K562 (cell line): ENCODE data around the gene PADI4. TPM values are rescaled to one million over a fixed set of nuclear protein-coding genes. Genes with fewer than 3 reads are reported as not detected.

Experiments
- ATAC-seq: fragments of 200-7000 bp; cut with Tn5 transposase; 3 replicates; pipeline ENCODE4 v1.9.1; 2020; ENCODE audit warnings: moderate library complexity
- BruUV-seq: library from RNA; stranded (reverse); fragments of 400-500 nt; replicated peaks from 2 replicates; lab custom pipeline; 2021; lab: Mats Ljungman, UMichigan
- CTCF ChIA-PET: fragments of 300-600 bp; formaldehyde crosslinking; extraction: SDS; loops from one replicate; lab custom pipeline; 2021; ENCODE audit warnings: low intra/inter-chr PET ratio; lab: Yijun Ruan, JAX
- POLR2A ChIA-PET: fragments of 300-600, 350-650 bp; sonication (Branson Sonifier 250); formaldehyde crosslinking; extraction: SDS; loops from one replicate; lab custom pipeline; 2021; ENCODE audit warnings: antibody characterized with exemption, inconsistent platforms; lab: Yijun Ruan, JAX
- DNase-seq, 4 experiments: peaks; one replicate each; pipeline versions ENCODE4 v3.0.0 to v3.0.0-alpha.2; 2011 to 2018; ENCODE audit warnings: low spot score in 3 of 4, mixed read lengths in 3 of 4; ENCODE audit errors: extremely low read depth in 1 of 4
- FAIRE-seq: peaks from 2 replicates; lab custom pipeline; 2011; peaks lifted over from hg19 to GRCh38; lab: Jason Lieb, UNC
- H2AFZ ChIP-seq: 2 replicates; pipeline ENCODE4 v1.6.0; 2011; ENCODE audit warnings: low read depth, low read length, control low read depth, inconsistent platforms
- H3K27ac ChIP-seq: fragments of 200-600 bp; 3 replicates; pipeline ENCODE4 v1.8.0; 2011; ENCODE audit warnings: low read depth, mild to moderate bottlenecking, control low read depth, inconsistent platforms, low read length, moderate library complexity, mixed read lengths; ENCODE audit errors: extremely low read depth
- H3K27me3 ChIP-seq, 2 experiments: fragments of 300-600 bp in 1 of 2; 2 replicates in 1 of 2; 3 replicates in 1 of 2; pipeline versions ENCODE4 v1.6.0 to v1.8.0; 2011; ENCODE audit warnings: inconsistent platforms in 2 of 2, low read length in 2 of 2, mild to moderate bottlenecking in 1 of 2, mixed read lengths in 1 of 2, moderate library complexity in 1 of 2; ENCODE audit not compliant: control insufficient read depth in 2 of 2, insufficient read depth in 2 of 2
- H3K36me3 ChIP-seq: fragments of 300-600 bp; 3 replicates; pipeline ENCODE4 v1.8.0; 2011; ENCODE audit warnings: mild to moderate bottlenecking, low read length, inconsistent platforms; ENCODE audit not compliant: control insufficient read depth, insufficient read depth
- H3K4me1 ChIP-seq, 2 experiments: fragments of 200-600 bp in 1 of 2; replicated peaks in 1 of 2; 2 replicates in 1 of 2; 3 replicates in 1 of 2; pipeline versions ENCODE4 v1.5.1 to v1.8.0; 2011; ENCODE audit warnings: inconsistent platforms in 2 of 2, low read length in 2 of 2, mild to moderate bottlenecking in 1 of 2, mixed read lengths in 1 of 2, moderate library complexity in 1 of 2; ENCODE audit not compliant: control insufficient read depth in 2 of 2, insufficient read depth in 2 of 2
- H3K4me2 ChIP-seq: 2 replicates; pipeline ENCODE4 v1.6.1; 2011; ENCODE audit warnings: low read length, control low read depth, inconsistent platforms, mixed read lengths; ENCODE audit not compliant: insufficient read depth
- H3K4me3 ChIP-seq: fragments of 200-600 bp; sonication (generic), shearing (Covaris generic); 2 replicates; pipeline ENCODE4 v1.5.1; 2016; ENCODE audit warnings: control low read depth, inconsistent platforms
- H3K79me2 ChIP-seq: fragments of 200-600 bp; 3 replicates; pipeline ENCODE4 v1.8.0; 2011; ENCODE audit warnings: low read length, inconsistent platforms; ENCODE audit not compliant: control insufficient read depth, insufficient read depth
- H3K9ac ChIP-seq, 2 experiments: 2 replicates each; pipeline versions ENCODE4 v1.6.0 to v1.6.1; 2011; ENCODE audit warnings: low read depth in 2 of 2, low read length in 2 of 2, control low read depth in 1 of 2, inconsistent platforms in 1 of 2, mild to moderate bottlenecking in 1 of 2, mixed read lengths in 1 of 2; ENCODE audit not compliant: insufficient read depth in 1 of 2
- H3K9me1 ChIP-seq: one replicate; pipeline ENCODE4 v1.6.0; 2011; ENCODE audit warnings: inconsistent platforms, mild to moderate bottlenecking, low read length, moderate library complexity; ENCODE audit not compliant: control insufficient read depth, insufficient read depth
- H3K9me3 ChIP-seq: replicated peaks from 2 replicates; pipeline ENCODE4 v1.5.1; 2011; ENCODE audit warnings: low read depth, low read length, inconsistent platforms; ENCODE audit not compliant: control insufficient read depth, insufficient read depth
- H4K20me1 ChIP-seq: replicated peaks from 2 replicates; pipeline ENCODE4 v1.6.1; 2011; ENCODE audit warnings: low read length, inconsistent platforms, mixed read lengths; ENCODE audit not compliant: control insufficient read depth, insufficient read depth
- FOXJ3 ChIP-seq: sonication (generic); formaldehyde crosslinking; IDR thresholded peaks from 2 replicates; pipeline ENCODE4 v1.4.0; 2020; ENCODE audit warnings: mild to moderate bottlenecking, missing genetic modification reagents
- KHSRP ChIP-seq: fragments of 450-650 bp; IDR thresholded peaks from 2 replicates; pipeline ENCODE4 v1.6.1; 2017
- POLR2AphosphoS5 ChIP-seq: IDR thresholded peaks from 2 replicates; pipeline ENCODE4 v1.6.1; 2011; ENCODE audit warnings: mild to moderate bottlenecking, low read depth, low read length, moderate library complexity; ENCODE audit not compliant: control insufficient read depth, insufficient read depth
- POLR2G ChIP-seq: fragments of 200-400 bp; formaldehyde crosslinking; IDR thresholded peaks from 2 replicates; pipeline ENCODE4 v1.6.1; 2017; ENCODE audit warnings: low read depth, mild to moderate bottlenecking, antibody characterized with exemption, low read length, moderate library complexity
- POU5F1 ChIP-seq: fragments of 150-350 bp; IDR thresholded peaks from 2 replicates; pipeline ENCODE4 v1.6.1; 2014; ENCODE audit warnings: borderline replicate concordance, low read length, low read depth, mild to moderate bottlenecking; ENCODE audit not compliant: partially characterized antibody
- PTRF ChIP-seq: fragments of 450-650 bp; IDR thresholded peaks from 2 replicates; pipeline ENCODE4 v1.6.1; 2016; ENCODE audit warnings: mild to moderate bottlenecking, missing genetic modification characterization, missing compliant biosample characterization
- RBM22 ChIP-seq: fragments of 200-400 bp; formaldehyde crosslinking; IDR thresholded peaks from 2 replicates; pipeline ENCODE4 v1.6.1; 2018; ENCODE audit warnings: low read length, low read depth; ENCODE audit not compliant: poor library complexity, severe bottlenecking
- ZNF134 ChIP-seq: fragments of 250-450 bp; sonication (Bioruptor Pico); conservative IDR thresholded peaks from 2 replicates; pipeline ENCODE4 v1.4.0; 2020
- WGBS: fragments of 100-300 bp; shearing (Covaris generic); methylation state at CpG from one replicate; pipeline ENCODE4 v1.1.6; 2016; ENCODE audit warnings: low coverage, mixed read lengths; ENCODE audit not compliant: insufficient coverage; ENCODE audit errors: missing lambda C conversion rate; 5-methylcytosine and 5-hydroxymethylcytosine counted together
- in situ Hi-C: fragments of 300-500 bp; cut with MboI; formaldehyde crosslinking; loops from 4 replicates; pipeline ENCODE4 v1.15.0; 2018; ENCODE audit warnings: inconsistent platforms, mixed read lengths
- intact Hi-C: fragments of 100-400 bp; cut with micrococcal nuclease; formaldehyde crosslinking; loops from 2 replicates; pipeline ENCODE4 v1.14.2; 2022
- microRNA-seq: library from miRNA; unstranded; fragments of <30 nt; microRNA quantifications from one replicate; pipeline ENCODE4, GENCODE V29; 2018; ENCODE audit warnings: borderline microRNAs expressed
- polyA plus RNA-seq, 8 experiments: library from polyadenylated mRNA; depleted of rRNA in 4 of 8; stranded (reverse) in 5 of 8; unstranded in 3 of 8; fragments of >200 nt; fragmentation: Nextera tagmentation in 2 of 8; fragmentation: Illumina TruSeq in 1 of 8; extraction: Ambion mirVana in 2 of 8; extraction: Trizol in 1 of 8; gene quantifications; 2 replicates each; pipeline versions ENCODE4 v1.2.1 to v1.2.3, GENCODE V29; 2011 to 2014; ENCODE audit warnings: inconsistent platforms in 1 of 8, missing spikeins in 1 of 8
- small RNA-seq: library from RNA; depleted of rRNA; stranded (forward); fragments of <200 nt; gene quantifications from one replicate; pipeline ENCODE3, GENCODE V24; 2014
- total RNA-seq, 7 experiments: library from RNA; depleted of rRNA in 6 of 7; stranded (reverse); fragments of >200 nt in 6 of 7; fragmentation: Illumina TruSeq in 2 of 7; extraction: Trizol in 2 of 7; gene quantifications; 2 replicates each; pipeline versions ENCODE4 v1.2.1 to v1.2.3, GENCODE V29; 2011 to 2021; ENCODE audit warnings: low replicate concordance in 1 of 7

PADI4 gene
- total and polyA plus RNA-seq, 9 of the 15 experiments (the other 6 are each of a cell fraction or from before 2014, with no cell fraction given), result 0.22 to 0.33 TPM; not detected in 7

GRCh38 chr1:17412093-17412870, 104.3 kb downstream of the PADI4 start:
- H3K9me1 ChIP-seq, result no peaks in the 10 kb centered on the region
- ChIA-PET POLR2A (interaction anchor here (0.6 to 1.9 kb wide), 6 partner anchors 9 to 182 kb away, joined by 3 to 7 read pairs (median 4); no protein-coding TSS in a partner anchor), CTCF (interaction anchor here (0.5 kb wide), 1 partner anchor 180 kb away, joined by 3 read pairs; no protein-coding TSS in a partner anchor)
- DNase-seq (no peak), FAIRE-seq (no peak), ATAC-seq (no peak; the same call in 2 of the 3 replicates)
- in situ Hi-C loops (loop anchor here (10.0 kb wide), 1 partner anchor 193 kb away; no protein-coding TSS in a partner anchor), intact Hi-C loops (no loop called here)
- H3K79me2 ChIP-seq, result 0 out of 3 replicates have a peak, but pooled peaks cover 3% of the 10 kb centered on the region
- WGBS, result 97% methylated on average over 16 of the region's 16 CpGs
- H3K27me3 ChIP-seq, result no peaks in the 10 kb centered on the region
- H2AFZ ChIP-seq, result no peak overlapping the region
- TF ChIP-seq ZNF134 (CRISPR knock-in tag) (no peak), POLR2AphosphoS5 (peak; percentile 14; the same call in 1 of the 2 replicates), PTRF (tag) (no peak), RBM22 (peak; percentile 55), KHSRP (no peak), POLR2G (peak; percentile 63), FOXJ3 (CRISPR knock-in tag) (no peak), POU5F1 (no peak)
- no peak overlapping the region for H3K4me3 ChIP-seq
- H3K36me3 ChIP-seq, result peaks cover 98% of the 10 kb centered on the region
- no peaks in the 10 kb centered on the region for H4K20me1 ChIP-seq
- H3K4me2 ChIP-seq, result no peak overlapping the region
- H3K27ac ChIP-seq, result no peak overlapping the region
- peaks cover 0 to 5% of the 10 kb centered on the region in 2 experiments; a peak in 1 of 5 replicates for H3K4me1 ChIP-seq
- no peaks in the 10 kb centered on the region for H3K9me3 ChIP-seq
- BruUV-seq, result no TSS peak
- H3K9ac ChIP-seq, result peak overlapping the region in 1 of 2 experiments; percentile 31; a peak in 1 of 4 replicates

Small RNA genes lying within 50 kb of the gene (microRNA-seq; reads per million reads assigned to microRNA genes)
- not detected for gene MIR3972

Small RNA genes lying within 50 kb of the gene (small RNA-seq; reads per million reads assigned to genes)
- gene MIR3972, result not detected

Other genes with a start within 250 kb of the PADI4 start
- gene PADI2, start 188.7 kb upstream of the PADI4 start, total RNA-seq (2014; rRNA removed), result not detected in 2 replicates
- not detected in 2 replicates for gene PADI2, start 188.7 kb upstream of the PADI4 start, total RNA-seq (2014; rRNA removed; fragmentation: Illumina TruSeq; extraction: Trizol)
- gene PADI2, start 188.7 kb upstream of the PADI4 start, total RNA-seq (2015; rRNA removed; fragmentation: Illumina TruSeq; extraction: Trizol), result not detected in 2 replicates
- 0.11 and 0.13 TPM in 2 replicates for gene PADI2, start 188.7 kb upstream of the PADI4 start, total RNA-seq (2021)
- gene PADI2, start 188.7 kb upstream of the PADI4 start, polyA plus RNA-seq (2011; rRNA removed), result 0.01 TPM in 2 replicates
- not detected in 2 replicates for gene PADI2, start 188.7 kb upstream of the PADI4 start, polyA plus RNA-seq (2014; fragmentation: Illumina TruSeq; extraction: Trizol)
- gene PADI2, start 188.7 kb upstream of the PADI4 start, polyA plus RNA-seq (2014; fragmentation: Nextera tagmentation; extraction: Ambion mirVana), result under 1 TPM; 0.01 TPM
- not detected in 2 replicates for gene PADI2, start 188.7 kb upstream of the PADI4 start, polyA plus RNA-seq (2014; rRNA removed)
- gene PADI1, start 103.1 kb upstream of the PADI4 start, total RNA-seq (2014; rRNA removed), result not detected in 2 replicates
- gene PADI1, start 103.1 kb upstream of the PADI4 start, total RNA-seq (2014; rRNA removed; fragmentation: Illumina TruSeq; extraction: Trizol), result not detected in 2 replicates
- not detected in 2 replicates for gene PADI1, start 103.1 kb upstream of the PADI4 start, total RNA-seq (2015; rRNA removed; fragmentation: Illumina TruSeq; extraction: Trizol)
- not detected in 2 replicates for gene PADI1, start 103.1 kb upstream of the PADI4 start, total RNA-seq (2021)
- gene PADI1, start 103.1 kb upstream of the PADI4 start, polyA plus RNA-seq (2011; rRNA removed), result not detected in 2 replicates
- not detected in 2 replicates for gene PADI1, start 103.1 kb upstream of the PADI4 start, polyA plus RNA-seq (2014; fragmentation: Illumina TruSeq; extraction: Trizol)
- not detected for gene PADI1, start 103.1 kb upstream of the PADI4 start, polyA plus RNA-seq (2014; fragmentation: Nextera tagmentation; extraction: Ambion mirVana)
- gene PADI1, start 103.1 kb upstream of the PADI4 start, polyA plus RNA-seq (2014; rRNA removed), result not detected in 2 replicates
- gene PADI3, start 59.1 kb upstream of the PADI4 start, total RNA-seq (2014; rRNA removed), result not detected in 2 replicates
- not detected in 2 replicates for gene PADI3, start 59.1 kb upstream of the PADI4 start, total RNA-seq (2014; rRNA removed; fragmentation: Illumina TruSeq; extraction: Trizol)
- gene PADI3, start 59.1 kb upstream of the PADI4 start, total RNA-seq (2015; rRNA removed; fragmentation: Illumina TruSeq; extraction: Trizol), result not detected in 2 replicates
- not detected in 2 replicates for gene PADI3, start 59.1 kb upstream of the PADI4 start, total RNA-seq (2021)
- not detected in 2 replicates for gene PADI3, start 59.1 kb upstream of the PADI4 start, polyA plus RNA-seq (2011; rRNA removed)
- gene PADI3, start 59.1 kb upstream of the PADI4 start, polyA plus RNA-seq (2014; fragmentation: Illumina TruSeq; extraction: Trizol), result not detected in 2 replicates
- not detected for gene PADI3, start 59.1 kb upstream of the PADI4 start, polyA plus RNA-seq (2014; fragmentation: Nextera tagmentation; extraction: Ambion mirVana)
- gene PADI3, start 59.1 kb upstream of the PADI4 start, polyA plus RNA-seq (2014; rRNA removed), result not detected in 2 replicates
- gene PADI6, start 64.0 kb downstream of the PADI4 start, total RNA-seq (2014; rRNA removed), result not detected in 2 replicates
- not detected in 2 replicates for gene PADI6, start 64.0 kb downstream of the PADI4 start, total RNA-seq (2014; rRNA removed; fragmentation: Illumina TruSeq; extraction: Trizol)
- gene PADI6, start 64.0 kb downstream of the PADI4 start, total RNA-seq (2015; rRNA removed; fragmentation: Illumina TruSeq; extraction: Trizol), result not detected in 2 replicates
- gene PADI6, start 64.0 kb downstream of the PADI4 start, total RNA-seq (2021), result not detected in 2 replicates
- gene PADI6, start 64.0 kb downstream of the PADI4 start, polyA plus RNA-seq (2011; rRNA removed), result not detected in 2 replicates
- not detected in 2 replicates for gene PADI6, start 64.0 kb downstream of the PADI4 start, polyA plus RNA-seq (2014; fragmentation: Illumina TruSeq; extraction: Trizol)
- gene PADI6, start 64.0 kb downstream of the PADI4 start, polyA plus RNA-seq (2014; fragmentation: Nextera tagmentation; extraction: Ambion mirVana), result not detected
- gene PADI6, start 64.0 kb downstream of the PADI4 start, polyA plus RNA-seq (2014; rRNA removed), result not detected in 2 replicates
- 111 and 116 TPM in 2 replicates for gene RCC2, start 131.5 kb downstream of the PADI4 start, total RNA-seq (2014; rRNA removed)
- 108 and 111 TPM in 2 replicates for gene RCC2, start 131.5 kb downstream of the PADI4 start, total RNA-seq (2014; rRNA removed; fragmentation: Illumina TruSeq; extraction: Trizol)
- 116 and 117 TPM in 2 replicates for gene RCC2, start 131.5 kb downstream of the PADI4 start, total RNA-seq (2015; rRNA removed; fragmentation: Illumina TruSeq; extraction: Trizol)
- 258 and 292 TPM in 2 replicates for gene RCC2, start 131.5 kb downstream of the PADI4 start, total RNA-seq (2021)
- gene RCC2, start 131.5 kb downstream of the PADI4 start, polyA plus RNA-seq (2011; rRNA removed), result 59.5 and 105 TPM in 2 replicates
- gene RCC2, start 131.5 kb downstream of the PADI4 start, polyA plus RNA-seq (2014; fragmentation: Illumina TruSeq; extraction: Trizol), result 209 and 213 TPM in 2 replicates
- gene RCC2, start 131.5 kb downstream of the PADI4 start, polyA plus RNA-seq (2014; fragmentation: Nextera tagmentation; extraction: Ambion mirVana), result 100 to 1,000 TPM in 1 of 2 experiments, 10 to 100 TPM in 1; 31.8 to 203 TPM
- gene RCC2, start 131.5 kb downstream of the PADI4 start, polyA plus RNA-seq (2014; rRNA removed), result 135 and 139 TPM in 2 replicates
- 0.09 TPM in 1 of 2 replicates, not detected in the other for gene ARHGEF10L, start 231.5 kb downstream of the PADI4 start, total RNA-seq (2014; rRNA removed)
- gene ARHGEF10L, start 231.5 kb downstream of the PADI4 start, total RNA-seq (2014; rRNA removed; fragmentation: Illumina TruSeq; extraction: Trizol), result not detected in 2 replicates
- gene ARHGEF10L, start 231.5 kb downstream of the PADI4 start, total RNA-seq (2015; rRNA removed; fragmentation: Illumina TruSeq; extraction: Trizol), result not detected in 2 replicates
- gene ARHGEF10L, start 231.5 kb downstream of the PADI4 start, total RNA-seq (2021), result 0.13 TPM in 2 replicates
- 0.01 TPM in 1 of 2 replicates, not detected in the other for gene ARHGEF10L, start 231.5 kb downstream of the PADI4 start, polyA plus RNA-seq (2011; rRNA removed)
- not detected in 2 replicates for gene ARHGEF10L, start 231.5 kb downstream of the PADI4 start, polyA plus RNA-seq (2014; fragmentation: Illumina TruSeq; extraction: Trizol)
- not detected for gene ARHGEF10L, start 231.5 kb downstream of the PADI4 start, polyA plus RNA-seq (2014; fragmentation: Nextera tagmentation; extraction: Ambion mirVana)
- not detected in 2 replicates for gene ARHGEF10L, start 231.5 kb downstream of the PADI4 start, polyA plus RNA-seq (2014; rRNA removed)